Measurements from ENCODE around the gene SPG11. TPM values are rescaled to one million over a fixed set of nuclear protein-coding genes. Genes with fewer than 3 reads are reported as not detected.

The SPG11 gene
- total RNA-seq, 1 donor from 2014 or later = 97.6 TPM

DNA sequence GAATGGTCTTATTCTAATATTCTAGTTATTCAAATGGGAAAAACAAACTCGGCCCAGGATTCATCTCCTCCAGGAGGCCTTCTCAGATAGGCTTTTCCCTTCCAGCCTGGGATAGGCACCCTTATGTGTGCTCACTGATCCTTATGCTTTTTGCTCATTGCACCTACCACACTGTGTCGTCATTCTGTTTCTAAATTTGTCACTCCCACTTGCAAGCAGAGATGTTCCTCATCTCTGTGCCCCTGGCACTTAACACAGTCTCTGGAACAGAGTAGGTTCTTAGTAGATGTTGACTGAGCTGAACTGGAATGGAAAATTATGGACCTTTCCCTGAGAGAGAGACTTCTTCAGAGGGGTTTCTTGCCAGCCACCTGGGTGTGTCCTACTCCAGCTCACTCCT, 18.7 kb upstream of the SPG11 start:
- Histone ChIP-seq H3K4me3 (no peak overlapping the region), H3K27me3 (no peaks in the 10 kb centered on the region), H3K27ac (peak overlapping the region; percentile 71), H3K36me3 (no peaks in the 10 kb centered on the region), H3K4me1 (peaks cover 16% of the 10 kb centered on the region), H3K9me3 (no peaks in the 10 kb centered on the region)
- DNase-seq = no peak
- TF ChIP-seq, protein P1, sequence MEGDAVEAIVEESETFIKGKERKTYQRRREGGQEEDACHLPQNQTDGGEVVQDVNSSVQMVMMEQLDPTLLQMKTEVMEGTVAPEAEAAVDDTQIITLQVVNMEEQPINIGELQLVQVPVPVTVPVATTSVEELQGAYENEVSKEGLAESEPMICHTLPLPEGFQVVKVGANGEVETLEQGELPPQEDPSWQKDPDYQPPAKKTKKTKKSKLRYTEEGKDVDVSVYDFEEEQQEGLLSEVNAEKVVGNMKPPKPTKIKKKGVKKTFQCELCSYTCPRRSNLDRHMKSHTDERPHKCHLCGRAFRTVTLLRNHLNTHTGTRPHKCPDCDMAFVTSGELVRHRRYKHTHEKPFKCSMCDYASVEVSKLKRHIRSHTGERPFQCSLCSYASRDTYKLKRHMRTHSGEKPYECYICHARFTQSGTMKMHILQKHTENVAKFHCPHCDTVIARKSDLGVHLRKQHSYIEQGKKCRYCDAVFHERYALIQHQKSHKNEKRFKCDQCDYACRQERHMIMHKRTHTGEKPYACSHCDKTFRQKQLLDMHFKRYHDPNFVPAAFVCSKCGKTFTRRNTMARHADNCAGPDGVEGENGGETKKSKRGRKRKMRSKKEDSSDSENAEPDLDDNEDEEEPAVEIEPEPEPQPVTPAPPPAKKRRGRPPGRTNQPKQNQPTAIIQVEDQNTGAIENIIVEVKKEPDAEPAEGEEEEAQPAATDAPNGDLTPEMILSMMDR (IDR thresholded peaks at IDR 0.05) = no peak
- ATAC-seq = peak; percentile 82
- intact Hi-C loops (cut with DNase I) = no loop called here

DNA sequence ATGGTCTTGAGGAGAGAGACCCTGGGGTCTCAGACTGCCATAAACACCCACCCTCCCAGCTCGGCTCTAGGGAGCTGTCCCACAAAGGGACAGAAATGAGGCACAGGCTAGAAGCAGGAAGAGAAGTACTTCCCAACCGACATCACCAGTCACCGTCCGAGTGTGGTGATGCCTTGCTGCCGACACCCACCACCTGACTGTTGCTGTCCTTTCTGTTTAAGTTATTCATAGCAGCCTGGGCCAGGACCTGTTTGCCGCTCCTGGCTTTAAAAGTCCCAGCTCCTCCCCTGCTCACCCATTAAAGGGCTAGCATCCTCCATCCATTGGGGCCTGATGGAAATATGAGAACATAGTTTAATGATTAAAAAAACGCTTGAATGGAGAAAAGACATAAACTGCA, 13.2 kb upstream of the SPG11 start:
- peak overlapping the region; percentile 45 for H3K27ac ChIP-seq
- DNase-seq (no peak), ATAC-seq (peak; percentile 45)
- H3K4me1 ChIP-seq = no peaks in the 10 kb centered on the region
- H3K36me3 ChIP-seq = no peaks in the 10 kb centered on the region
- intact Hi-C loops (cut with DNase I) = no loop called here
- H3K9me3 ChIP-seq = no peaks in the 10 kb centered on the region
- no peak overlapping the region for H3K4me3 ChIP-seq
- TF ChIP-seq, protein P1 (IDR thresholded peaks at IDR 0.05) = no peak
- H3K27me3 ChIP-seq = no peaks in the 10 kb centered on the region

DNA sequence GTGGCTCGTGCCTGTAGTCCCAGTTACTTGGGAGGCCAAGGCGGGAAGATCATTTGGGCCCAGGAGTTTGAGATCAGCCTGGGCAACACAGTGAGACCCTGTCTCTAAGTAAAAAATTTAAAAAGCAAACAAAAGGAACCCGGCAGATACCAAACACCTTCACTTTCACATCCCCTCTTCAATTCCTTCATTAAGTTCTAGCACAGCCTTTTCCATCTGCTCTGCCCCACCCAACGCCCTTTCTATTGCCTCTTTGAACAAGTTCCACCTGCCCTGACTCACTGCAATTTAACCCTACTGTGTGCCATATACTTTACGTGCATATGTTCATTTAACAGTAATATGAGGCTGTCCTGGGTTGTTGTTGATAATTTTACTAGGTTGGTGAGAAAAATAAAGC, 12.4 kb upstream of the SPG11 start:
- H3K36me3 ChIP-seq = no peaks in the 10 kb centered on the region
- no peaks in the 10 kb centered on the region for H3K9me3 ChIP-seq
- ATAC-seq = no peak
- TF ChIP-seq, protein P1 (IDR thresholded peaks at IDR 0.05) = no peak
- H3K27me3 ChIP-seq = no peaks in the 10 kb centered on the region
- peak overlapping the region; percentile 45 for H3K27ac ChIP-seq
- intact Hi-C loops (cut with DNase I) = no loop called here
- H3K4me1 ChIP-seq = no peaks in the 10 kb centered on the region
- no peak for DNase-seq
- no peak overlapping the region for H3K4me3 ChIP-seq

DNA sequence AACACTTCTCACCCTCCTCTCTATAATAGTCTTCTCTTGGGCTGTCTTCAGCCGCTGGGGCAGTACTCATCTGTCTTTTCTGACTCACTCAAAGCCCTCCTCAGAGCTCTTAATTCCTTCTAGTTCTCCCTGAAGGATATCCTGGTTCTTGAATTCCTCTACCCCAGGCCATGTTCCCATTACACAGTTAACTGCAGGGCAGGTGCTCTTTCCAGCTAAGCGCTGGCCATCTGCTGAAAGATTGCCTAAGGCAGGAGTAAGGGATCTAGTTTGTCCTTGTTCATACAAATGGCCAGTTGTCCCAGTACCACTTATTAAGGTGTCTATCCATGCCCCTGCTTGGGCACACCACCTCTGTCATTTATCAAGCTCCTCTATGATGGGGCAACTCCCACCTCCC, 10.2 kb upstream of the SPG11 start:
- Histone ChIP-seq H3K36me3 (no peaks in the 10 kb centered on the region), H3K4me1 (no peaks in the 10 kb centered on the region)
- intact Hi-C loops (cut with DNase I) = no loop called here

DNA sequence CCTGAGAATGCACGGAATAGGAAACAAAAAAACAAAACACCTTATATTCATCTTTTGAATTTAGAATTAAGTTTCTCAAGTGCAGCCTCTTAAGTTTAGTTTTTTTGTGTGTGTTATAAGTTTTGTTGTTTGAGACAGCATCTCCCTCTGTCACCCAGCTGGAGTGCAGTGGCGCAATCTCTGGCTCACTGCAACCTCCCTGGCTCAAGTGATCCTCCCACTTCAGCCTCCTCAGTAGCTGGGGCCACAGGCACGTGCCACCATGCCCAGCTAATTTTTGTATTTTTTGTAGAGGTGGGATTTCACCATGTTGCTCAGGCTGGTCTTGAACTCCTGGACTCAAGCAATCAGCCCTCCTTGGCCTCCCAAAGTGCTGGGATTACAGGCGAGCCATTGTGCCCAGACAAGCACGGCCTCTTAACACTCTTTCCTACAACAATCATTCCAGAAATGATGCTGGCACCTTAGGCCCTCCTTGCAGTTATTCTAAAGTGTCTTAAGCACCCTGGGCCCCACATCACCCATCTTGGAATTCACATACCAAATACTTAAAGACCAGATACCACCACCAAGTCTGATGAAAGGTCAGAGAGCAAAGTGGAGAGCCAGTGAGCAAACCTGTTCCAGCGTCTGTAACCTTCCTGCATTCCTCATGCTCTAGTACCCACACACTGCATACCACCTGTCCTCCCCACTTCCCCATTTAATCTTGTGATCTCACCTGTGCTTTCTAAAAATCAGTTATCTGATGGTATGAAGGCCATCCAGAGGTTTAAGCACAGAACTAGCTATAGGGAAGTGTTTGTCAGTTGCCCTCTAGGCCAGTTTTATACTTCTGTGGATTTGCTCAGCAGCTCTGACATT, 6.9 kb upstream of the SPG11 start:
- no peak overlapping the region for H3K4me3 ChIP-seq
- H3K9me3 ChIP-seq = no peaks in the 10 kb centered on the region
- intact Hi-C loops (cut with DNase I) = no loop called here
- ATAC-seq = peak; percentile 71
- no peaks in the 10 kb centered on the region for H3K36me3 ChIP-seq
- H3K4me1 ChIP-seq = no peaks in the 10 kb centered on the region
- TF ChIP-seq, protein P1 (IDR thresholded peaks at IDR 0.05) = no peak
- no peak overlapping the region for H3K27ac ChIP-seq
- DNase-seq = no peak
- no peaks in the 10 kb centered on the region for H3K27me3 ChIP-seq

More for the DNA sequence above, 10.2 kb upstream of the SPG11 start:
- no peak for ATAC-seq
- Histone ChIP-seq H3K27ac (no peak overlapping the region), H3K9me3 (no peaks in the 10 kb centered on the region), H3K27me3 (no peaks in the 10 kb centered on the region), H3K4me3 (no peak overlapping the region)
- TF ChIP-seq, protein P1 (IDR thresholded peaks at IDR 0.05) = no peak
- no peak for DNase-seq

Measured in upper lobe of right lung (tissue), 1 donor.